Measurements from ENCODE around the gene MAGED2.

Gene MAGED2

GRCh38 chrX:54807524-54808108 lies at the start of gene MAGED2:
Gene MAGED2, plus strand, starts transcription at chrX:54807745. Its CDS starts 1,587 bp downstream, at chrX:54809332.
- TF ChIP-seq GATA3 (IDR thresholded peaks at IDR 0.05; ENCODE audit: low read depth, low read length) (no peak), GATA2 (IDR thresholded peaks at IDR 0.05; ENCODE audit: low read depth, low read length) (no peak)

- no peak for TF ChIP-seq GATA2 (IDR thresholded peaks at IDR 0.05; ENCODE audit: low read depth, low read length)
- no peak for TF ChIP-seq GATA3 (IDR thresholded peaks at IDR 0.05; ENCODE audit: low read depth, low read length)
Observed at GRCh38 chrX:54758114-54759055, 49.2 kb upstream of the MAGED2 start.

- no peak for TF ChIP-seq GATA2 (IDR thresholded peaks at IDR 0.05; ENCODE audit: low read depth, low read length)
- no peak for TF ChIP-seq GATA3 (IDR thresholded peaks at IDR 0.05; ENCODE audit: low read depth, low read length)
Observed at GRCh38 chrX:54776061-54776460, 31.5 kb upstream of the MAGED2 start.

- TF ChIP-seq GATA2 (IDR thresholded peaks at IDR 0.05; ENCODE audit: low read depth, low read length), result no peak
- TF ChIP-seq GATA3 (IDR thresholded peaks at IDR 0.05; ENCODE audit: low read depth, low read length), result no peak
Observed at GRCh38 chrX:54776987-54777672, 30.4 kb upstream of the MAGED2 start.

GRCh38 chrX:54785901-54786300 lies 21.6 kb upstream of the MAGED2 start:
- no peak for TF ChIP-seq GATA3 (IDR thresholded peaks at IDR 0.05; ENCODE audit: low read depth, low read length)

- TF ChIP-seq GATA2 (IDR thresholded peaks at IDR 0.05; ENCODE audit: low read depth, low read length), result no peak
- TF ChIP-seq GATA3 (IDR thresholded peaks at IDR 0.05; ENCODE audit: low read depth, low read length), result no peak
Observed at GRCh38 chrX:54786967-54787366, 20.6 kb upstream of the MAGED2 start.

GRCh38 chrX:54788446-54788845 lies 19.1 kb upstream of the MAGED2 start:
- TF ChIP-seq GATA2 (IDR thresholded peaks at IDR 0.05; ENCODE audit: low read depth, low read length) (no peak), GATA3 (IDR thresholded peaks at IDR 0.05; ENCODE audit: low read depth, low read length) (no peak)

GRCh38 chrX:54794028-54794427 lies 13.5 kb upstream of the MAGED2 start:
- TF ChIP-seq GATA3 (IDR thresholded peaks at IDR 0.05; ENCODE audit: low read depth, low read length) (no peak), GATA2 (IDR thresholded peaks at IDR 0.05; ENCODE audit: low read depth, low read length) (no peak)

- TF ChIP-seq GATA2 (IDR thresholded peaks at IDR 0.05; ENCODE audit: low read depth, low read length), result no peak
- no peak for TF ChIP-seq GATA3 (IDR thresholded peaks at IDR 0.05; ENCODE audit: low read depth, low read length)
Observed at GRCh38 chrX:54794795-54795194, 12.8 kb upstream of the MAGED2 start.

- no peak for TF ChIP-seq GATA2 (IDR thresholded peaks at IDR 0.05; ENCODE audit: low read depth, low read length)
- TF ChIP-seq GATA3 (IDR thresholded peaks at IDR 0.05; ENCODE audit: low read depth, low read length), result no peak
Observed at GRCh38 chrX:54798137-54798536, 9.4 kb upstream of the MAGED2 start, which contains the start of gene ITIH6. Gene ITIH6, minus strand, starts transcription at chrX:54798255. Its CDS starts 45 bp downstream, at chrX:54798210.

- no peak for TF ChIP-seq GATA3 (IDR thresholded peaks at IDR 0.05; ENCODE audit: low read depth, low read length)
- no peak for TF ChIP-seq GATA2 (IDR thresholded peaks at IDR 0.05; ENCODE audit: low read depth, low read length)
Observed at GRCh38 chrX:54799046-54799445, 8.5 kb upstream of the MAGED2 start.

GRCh38 chrX:54808109-54808604 lies 612 bp downstream of the MAGED2 start:
- TF ChIP-seq GATA2 (IDR thresholded peaks at IDR 0.05; ENCODE audit: low read depth, low read length) (no peak), GATA3 (IDR thresholded peaks at IDR 0.05; ENCODE audit: low read depth, low read length) (no peak)

GRCh38 chrX:54808605-54809483 lies 1.3 kb downstream of the MAGED2 start:
- TF ChIP-seq GATA3 (IDR thresholded peaks at IDR 0.05; ENCODE audit: low read depth, low read length), result no peak
- no peak for TF ChIP-seq GATA2 (IDR thresholded peaks at IDR 0.05; ENCODE audit: low read depth, low read length)
